Measurements from ENCODE around the gene ARID5B.

DNA sequence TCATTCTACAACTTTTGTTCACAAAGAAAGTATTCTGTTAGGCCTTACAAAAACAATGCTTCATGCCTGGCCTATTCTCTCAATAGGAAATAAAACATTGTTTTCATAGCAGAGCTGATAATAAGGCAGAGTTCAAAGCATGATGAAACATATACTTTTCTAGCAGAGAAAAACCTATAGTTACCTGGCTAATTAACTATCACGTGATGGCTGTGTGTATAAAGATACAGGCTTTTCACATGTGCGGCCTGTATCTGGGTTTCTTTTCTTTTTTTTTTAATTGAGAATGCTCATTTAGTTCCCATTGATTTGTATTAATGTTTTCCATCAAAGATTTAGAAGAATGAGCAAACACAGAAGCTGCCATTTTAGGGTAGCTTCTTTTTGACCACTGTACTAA lies 51.7 kb downstream of the ARID5B start:
- TF ChIP-seq, protein P1, sequence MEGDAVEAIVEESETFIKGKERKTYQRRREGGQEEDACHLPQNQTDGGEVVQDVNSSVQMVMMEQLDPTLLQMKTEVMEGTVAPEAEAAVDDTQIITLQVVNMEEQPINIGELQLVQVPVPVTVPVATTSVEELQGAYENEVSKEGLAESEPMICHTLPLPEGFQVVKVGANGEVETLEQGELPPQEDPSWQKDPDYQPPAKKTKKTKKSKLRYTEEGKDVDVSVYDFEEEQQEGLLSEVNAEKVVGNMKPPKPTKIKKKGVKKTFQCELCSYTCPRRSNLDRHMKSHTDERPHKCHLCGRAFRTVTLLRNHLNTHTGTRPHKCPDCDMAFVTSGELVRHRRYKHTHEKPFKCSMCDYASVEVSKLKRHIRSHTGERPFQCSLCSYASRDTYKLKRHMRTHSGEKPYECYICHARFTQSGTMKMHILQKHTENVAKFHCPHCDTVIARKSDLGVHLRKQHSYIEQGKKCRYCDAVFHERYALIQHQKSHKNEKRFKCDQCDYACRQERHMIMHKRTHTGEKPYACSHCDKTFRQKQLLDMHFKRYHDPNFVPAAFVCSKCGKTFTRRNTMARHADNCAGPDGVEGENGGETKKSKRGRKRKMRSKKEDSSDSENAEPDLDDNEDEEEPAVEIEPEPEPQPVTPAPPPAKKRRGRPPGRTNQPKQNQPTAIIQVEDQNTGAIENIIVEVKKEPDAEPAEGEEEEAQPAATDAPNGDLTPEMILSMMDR (IDR thresholded peaks at IDR 0.05): no peak
- TF ChIP-seq POLR2A (IDR thresholded peaks at IDR 0.05) (no peak), POLR2AphosphoS5 (IDR thresholded peaks at IDR 0.05) (no peak)

All from prostate gland (tissue), 2 donors.